GM12878 (cell line): ENCODE data around the gene HSPA12A. TPM values are rescaled to one million over a fixed set of nuclear protein-coding genes. Genes with fewer than 3 reads are reported as not detected.

ENCODE experiments used
- ATAC-seq: fragments of 200-7000 bp; cut with Tn5 transposase; 3 replicates; pipeline ENCODE4 v1.9.1; 2020; ENCODE audit warnings: mild to moderate bottlenecking, moderate library complexity
- BruUV-seq: library from RNA; stranded (reverse); fragments of 400-500 nt; replicated peaks from 2 replicates; lab custom pipeline; 2021; lab: Mats Ljungman, UMichigan
- CTCF ChIA-PET: fragments of 300-600 bp; sonication (Branson Sonifier 250); formaldehyde crosslinking; extraction: SDS; loops from one replicate; lab custom pipeline; 2021; ENCODE audit warnings: inconsistent platforms; lab: Yijun Ruan, JAX
- POLR2A ChIA-PET: fragments of 350-600 bp; formaldehyde crosslinking; extraction: SDS; loops from one replicate; lab custom pipeline; 2021; ENCODE audit warnings: inconsistent platforms; lab: Charles Lee
- RAD21 ChIA-PET: fragments of 300-600 bp; sonication (Branson Sonifier 250); formaldehyde crosslinking; loops from one replicate; lab custom pipeline; 2023; ENCODE audit warnings: antibody characterized with exemption; ENCODE audit not compliant: unreplicated experiment; lab: Charles Lee
- SMC1A ChIA-PET: fragments of 300-600 bp; sonication (Branson Sonifier 250); formaldehyde crosslinking; loops from one replicate; lab custom pipeline; 2023; ENCODE audit not compliant: unreplicated experiment, uncharacterized antibody; lab: Charles Lee
- DNase-seq: peaks from one replicate; pipeline ENCODE4 v3.0.0-alpha.2; 2011; ENCODE audit warnings: low read depth, low spot score
- FAIRE-seq: peaks from 3 replicates; lab custom pipeline; 2011; peaks lifted over from hg19 to GRCh38; lab: Jason Lieb, UNC
- H2AFZ ChIP-seq: 2 replicates; pipeline ENCODE4 v1.6.0; 2011; ENCODE audit warnings: low read depth, low read length, control low read depth; ENCODE audit not compliant: control insufficient read depth
- H3K27ac ChIP-seq: 2 replicates; pipeline ENCODE4 v1.5.1; 2011; ENCODE audit warnings: control low read depth; ENCODE audit not compliant: control insufficient read depth, insufficient read depth
- H3K27me3 ChIP-seq, 2 experiments: replicated peaks in 1 of 2; 2 replicates each; pipeline versions ENCODE4 v1.6.0 to v1.6.1; 2011; ENCODE audit warnings: low read length in 1 of 2; ENCODE audit not compliant: control insufficient read depth in 2 of 2, insufficient read depth in 2 of 2
- H3K36me3 ChIP-seq, 2 experiments: 2 replicates each; pipeline ENCODE4 v1.5.1; 2011; ENCODE audit warnings: low read length in 1 of 2; ENCODE audit not compliant: control insufficient read depth in 2 of 2, insufficient read depth in 2 of 2
- H3K4me1 ChIP-seq: 2 replicates; pipeline ENCODE4 v1.6.1; 2011; ENCODE audit warnings: mild to moderate bottlenecking, low read length, moderate library complexity, mixed read lengths; ENCODE audit not compliant: control insufficient read depth, insufficient read depth
- H3K4me2 ChIP-seq: 2 replicates; pipeline ENCODE4 v1.6.0; 2011; ENCODE audit warnings: control low read depth; ENCODE audit not compliant: control insufficient read depth, insufficient read depth
- H3K4me3 ChIP-seq: fragments of 200-600 bp; sonication (generic); 2 replicates; pipeline ENCODE4 v1.5.1; 2016
- H3K79me2 ChIP-seq: 2 replicates; pipeline ENCODE4 v1.6.0; 2011; ENCODE audit warnings: low read length; ENCODE audit not compliant: control insufficient read depth, insufficient read depth
- H3K9ac ChIP-seq: 2 replicates; pipeline ENCODE4 v1.8.0; 2011; ENCODE audit warnings: low read length, control low read depth, mixed read lengths; ENCODE audit not compliant: control insufficient read depth, insufficient read depth
- H3K9me3 ChIP-seq: replicated peaks from 3 replicates; pipeline ENCODE4 v1.5.1; 2011; ENCODE audit warnings: mild to moderate bottlenecking, low read length; ENCODE audit not compliant: control insufficient read depth, insufficient read depth
- H4K20me1 ChIP-seq: 2 replicates; pipeline ENCODE4 v1.6.0; 2011; ENCODE audit not compliant: control insufficient read depth, insufficient read depth
- CEBPZ ChIP-seq: fragments of 150-350 bp; IDR thresholded peaks from 2 replicates; pipeline ENCODE4 v1.6.1; 2016; ENCODE audit warnings: low read depth, low read length
- CHD2 ChIP-seq: IDR thresholded peaks from 2 replicates; pipeline ENCODE4 v1.6.1; 2011; ENCODE audit warnings: low read depth, low read length, improper control_type of control experiment, borderline replicate concordance
- CHD4 ChIP-seq: fragments of 200-600 bp; sonication (generic); IDR thresholded peaks from 2 replicates; pipeline ENCODE4 v1.6.1; 2016; ENCODE audit warnings: mild to moderate bottlenecking
- GABPA ChIP-seq: IDR thresholded peaks from 2 replicates; pipeline ENCODE4 v1.6.1; 2014; ENCODE audit warnings: antibody characterized with exemption, low read depth, mild to moderate bottlenecking, inconsistent platforms
- KAT2A ChIP-seq: conservative IDR thresholded peaks from 2 replicates; pipeline ENCODE4 v1.6.1; 2011; ENCODE audit warnings: low read depth, low read length; ENCODE audit not compliant: control insufficient read depth
- NFXL1 ChIP-seq: fragments of 450-650 bp; IDR thresholded peaks from 2 replicates; pipeline ENCODE4 v1.6.1; 2017; ENCODE audit warnings: antibody characterized with exemption, mild to moderate bottlenecking, borderline replicate concordance
- NFYA ChIP-seq: IDR thresholded peaks from 2 replicates; pipeline ENCODE4 v1.6.1; 2011; ENCODE audit warnings: low read depth, mild to moderate bottlenecking, low read length, improper control_type of control experiment, borderline replicate concordance
- RELB ChIP-seq: fragments of 450-650 bp; IDR thresholded peaks from 2 replicates; pipeline ENCODE4 v1.6.1; 2017; ENCODE audit warnings: low read depth, mild to moderate bottlenecking, moderate library complexity
- SMARCA5 ChIP-seq: fragments of 450-650 bp; IDR thresholded peaks from 2 replicates; pipeline ENCODE4 v1.6.1; 2017; ENCODE audit warnings: mild to moderate bottlenecking
- SUPT20H ChIP-seq: IDR thresholded peaks from 2 replicates; pipeline ENCODE4 v1.6.1; 2011; ENCODE audit warnings: low read depth, mild to moderate bottlenecking, low read length, moderate library complexity, borderline replicate concordance; ENCODE audit not compliant: control insufficient read depth
- TAF1 ChIP-seq: IDR thresholded peaks from 2 replicates; pipeline ENCODE4 v1.6.1; 2011; ENCODE audit warnings: mild to moderate bottlenecking, low read depth, low read length, borderline replicate concordance
- TCF7 ChIP-seq: IDR thresholded peaks from 2 replicates; pipeline ENCODE4 v1.6.1; 2014; ENCODE audit warnings: antibody characterized with exemption, borderline replicate concordance
- whole genome bisulfite sequencing: methylation state at CpG from one replicate; pipeline ENCODE4 v1.1.6; 2016; ENCODE audit warnings: low lambda C conversion rate; ENCODE audit not compliant: insufficient replicate concordance, insufficient coverage; ENCODE audit errors: missing lambda C conversion rate; 5-methylcytosine and 5-hydroxymethylcytosine counted together
- in situ Hi-C: fragments of 300-500 bp; cut with MboI; formaldehyde crosslinking; loops from 9 replicates; pipeline ENCODE4 v1.14.3; 2018; ENCODE audit warnings: mixed read lengths
- intact Hi-C: fragments of 100-400 bp; cut with micrococcal nuclease; formaldehyde crosslinking; loops from one replicate; pipeline ENCODE4 v1.14.2; 2022; ENCODE audit not compliant: unreplicated experiment
- polyA plus RNA-seq, 11 experiments: library from polyadenylated mRNA; depleted of rRNA in 4 of 11; unstranded in 6 of 11; stranded (reverse) in 5 of 11; fragments of >200 nt; fragmentation: Nextera tagmentation in 4 of 11; fragmentation: Illumina TruSeq in 1 of 11; extraction: Ambion mirVana in 4 of 11; extraction: Trizol in 1 of 11; gene quantifications; 1 replicate in 1 of 11; 2 replicates in 10 of 11; pipeline versions ENCODE4 v1.2.1 to v1.2.3, GENCODE V29; 2011 to 2016; ENCODE audit warnings: inconsistent platforms in 2 of 11, missing spikeins in 2 of 11, low read depth in 1 of 11
- total RNA-seq, 4 experiments: library from RNA; depleted of rRNA in 3 of 4; stranded (reverse); fragments of >200 nt in 3 of 4; fragmentation: Illumina TruSeq in 1 of 4; extraction: Trizol in 1 of 4; gene quantifications; 2 replicates each; pipeline versions ENCODE4 v1.2.1 to v1.2.3, GENCODE V29; 2013 to 2021

The HSPA12A gene
- total and polyA plus RNA-seq, 10 of the 15 experiments (the other 5 are each of a cell fraction or from before 2014, with no cell fraction given) = 0.90 to 20.2 (median 2.8) TPM

GRCh38 chr10:116669832-116670644 lies 72.3 kb downstream of the HSPA12A start (continued):
- no peak for TF ChIP-seq SMARCA5
- TF ChIP-seq TCF7 = no peak
- no peak for TF ChIP-seq CEBPZ

- H3K4me2 ChIP-seq = no peak overlapping the region
- H3K79me2 ChIP-seq = no peaks in the 10 kb centered on the region
- no peaks in the 10 kb centered on the region for H3K4me1 ChIP-seq
- intact Hi-C loops = no loop called here
- SMC1A ChIA-PET = interaction anchor here (0.6 kb wide), 1 partner anchor 126 kb away, joined by 3 read pairs; no protein-coding TSS in a partner anchor
- no peak overlapping the region for H3K27ac ChIP-seq
- POLR2A ChIA-PET = interaction anchor here (0.6 kb wide), 1 partner anchor 12 kb away, joined by 3 read pairs; no protein-coding TSS in a partner anchor
- RAD21 ChIA-PET = no interaction called here
- no peak for ATAC-seq
- no TSS peak for BruUV-seq
- DNase-seq = no peak
- CTCF ChIA-PET = no interaction called here
- H4K20me1 ChIP-seq = no peaks in the 10 kb centered on the region
- H3K9ac ChIP-seq = no peak overlapping the region
- no peaks in the 10 kb centered on the region for H3K9me3 ChIP-seq
- no peak for FAIRE-seq
- 77% methylated on average over 5 of the region's 5 CpGs for WGBS
- H3K4me3 ChIP-seq = no peak overlapping the region
- in situ Hi-C loops = no loop called here
- no peak overlapping the region for H2AFZ ChIP-seq
- H3K27me3 ChIP-seq = peaks cover 0 to 3% of the 10 kb centered on the region in 2 experiments; a peak in 2 of 4 replicates
- H3K36me3 ChIP-seq = no peaks in the 10 kb centered on the region
- no peak for TF ChIP-seq NFYA
- no peak for TF ChIP-seq CHD4
- TF ChIP-seq KAT2A = no peak
- TF ChIP-seq RELB = no peak
- TF ChIP-seq CHD2 = no peak
- TF ChIP-seq TAF1 = no peak
- TF ChIP-seq SUPT20H = no peak
- no peak for TF ChIP-seq NFXL1
- TF ChIP-seq GABPA = no peak
These were observed 73.3 kb downstream of the HSPA12A start for GRCh38 chr10:116669080-116669479.
